ENCODE measurements around the gene KLHL26. TPM values are rescaled to one million over a fixed set of nuclear protein-coding genes. Genes with fewer than 3 reads are reported as not detected.
"Not testable (repeated sequence)": the region's sequence is repeated elsewhere in the genome, so short reads cannot be mapped to it uniquely, and the experiment has no call there.

KLHL26 gene
- total RNA-seq, 4 donors from 2014 or later: 1.6 to 6.6 (median 3.4) TPM

DNA sequence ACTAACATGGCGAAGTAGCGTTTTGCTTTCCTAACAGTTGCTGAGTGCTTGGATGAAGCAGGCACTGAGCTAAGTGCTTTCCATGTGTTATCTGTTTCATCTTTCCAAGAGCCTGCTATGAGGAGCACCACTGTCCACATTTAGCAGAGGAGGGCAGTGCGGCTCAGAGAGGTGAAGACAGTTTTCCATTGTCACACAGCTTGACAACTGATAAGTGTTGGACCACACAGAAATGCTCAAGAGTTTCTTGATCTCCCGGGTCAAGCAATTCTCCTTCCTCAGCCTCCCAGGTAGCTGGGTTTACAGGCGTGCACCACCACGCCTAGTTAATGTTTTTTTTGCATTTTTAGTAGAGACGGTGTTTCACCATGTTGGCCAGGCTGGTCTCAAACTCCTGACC, 39.9 kb downstream of the KLHL26 start:
- Histone ChIP-seq H3K4me3 (no peak overlapping the region), H3K27ac (no peak overlapping the region), H3K27me3 (no peaks in the 10 kb centered on the region), H3K4me1 (peaks cover 5 to 43% (median 25%) of the 10 kb centered on the region in 3 donors), H3K36me3 (no peaks in the 10 kb centered on the region), H3K9me3 (no peaks in the 10 kb centered on the region)
- TF ChIP-seq POLR2A (IDR thresholded peaks at IDR 0.05): no peak
- TF ChIP-seq, protein P1, sequence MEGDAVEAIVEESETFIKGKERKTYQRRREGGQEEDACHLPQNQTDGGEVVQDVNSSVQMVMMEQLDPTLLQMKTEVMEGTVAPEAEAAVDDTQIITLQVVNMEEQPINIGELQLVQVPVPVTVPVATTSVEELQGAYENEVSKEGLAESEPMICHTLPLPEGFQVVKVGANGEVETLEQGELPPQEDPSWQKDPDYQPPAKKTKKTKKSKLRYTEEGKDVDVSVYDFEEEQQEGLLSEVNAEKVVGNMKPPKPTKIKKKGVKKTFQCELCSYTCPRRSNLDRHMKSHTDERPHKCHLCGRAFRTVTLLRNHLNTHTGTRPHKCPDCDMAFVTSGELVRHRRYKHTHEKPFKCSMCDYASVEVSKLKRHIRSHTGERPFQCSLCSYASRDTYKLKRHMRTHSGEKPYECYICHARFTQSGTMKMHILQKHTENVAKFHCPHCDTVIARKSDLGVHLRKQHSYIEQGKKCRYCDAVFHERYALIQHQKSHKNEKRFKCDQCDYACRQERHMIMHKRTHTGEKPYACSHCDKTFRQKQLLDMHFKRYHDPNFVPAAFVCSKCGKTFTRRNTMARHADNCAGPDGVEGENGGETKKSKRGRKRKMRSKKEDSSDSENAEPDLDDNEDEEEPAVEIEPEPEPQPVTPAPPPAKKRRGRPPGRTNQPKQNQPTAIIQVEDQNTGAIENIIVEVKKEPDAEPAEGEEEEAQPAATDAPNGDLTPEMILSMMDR (IDR thresholded peaks at IDR 0.05): no peak
- 83 to 93% methylated on average over 6 of the region's 7 CpGs for WGBS, 2 donors
- no peak for DNase-seq
- intact Hi-C loops (cut with DNase I): loop anchor here (10.0 kb wide), 1 partner anchor 82 kb away; no protein-coding TSS in a partner anchor

GRCh38 chr19:18677156-18677555, 40.3 kb downstream of the KLHL26 start:
- peaks cover 5 to 39% (median 20%) of the 10 kb centered on the region in 3 donors for H3K4me1 ChIP-seq
- no peaks in the 10 kb centered on the region for H3K9me3 ChIP-seq
- H3K27ac ChIP-seq: peak overlapping the region in 1 of 4 donors; percentile 60
- DNase-seq: no peak
- no peak overlapping the region for H3K4me3 ChIP-seq
- H3K27me3 ChIP-seq: no peaks in the 10 kb centered on the region
- TF ChIP-seq, protein P1 (IDR thresholded peaks at IDR 0.05): no peak
- no peaks in the 10 kb centered on the region for H3K36me3 ChIP-seq
- WGBS, 2 donors: 75 to 91% methylated on average over 5 to 12 of the region's 13 CpGs
- intact Hi-C loops (cut with DNase I): loop anchor here (10.0 kb wide), 1 partner anchor 82 kb away; no protein-coding TSS in a partner anchor

DNA sequence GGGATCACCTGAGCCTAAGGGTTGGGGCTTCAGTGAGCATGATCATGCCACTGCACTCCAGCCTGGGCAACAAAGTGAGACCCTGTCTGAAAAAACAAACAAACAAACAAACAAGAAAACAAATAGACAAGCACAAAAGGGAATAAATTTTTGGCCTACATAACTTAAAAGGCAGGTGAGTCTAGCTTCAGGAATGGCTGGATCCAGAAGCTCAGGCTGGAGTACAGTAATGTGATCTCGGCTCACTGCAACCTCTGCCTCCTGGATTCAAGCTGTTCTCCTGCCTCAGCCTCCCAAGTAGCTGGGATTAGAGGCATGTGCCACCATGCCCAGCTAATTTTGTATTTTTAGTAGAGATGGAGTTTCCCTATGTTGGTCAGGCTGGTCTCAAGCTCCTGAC, 43.3 kb downstream of the KLHL26 start:
- H3K36me3 ChIP-seq; H3K27ac ChIP-seq; H3K27me3 ChIP-seq; H3K9me3 ChIP-seq; intact Hi-C loops (cut with DNase I); DNase-seq; H3K4me3 ChIP-seq: not testable (repeated sequence)
- WGBS, 2 donors: 94 to 100% methylated on average over 1 of the region's 1 CpG
- H3K4me1 ChIP-seq: peaks cover 13 to 47% (median 32%) of the 10 kb centered on the region in 3 donors

- peak overlapping the region; percentile 74 to 90 (median 88) for H3K27ac ChIP-seq
- WGBS, 2 donors: 37 to 46% methylated on average over 8 of the region's 8 CpGs
- intact Hi-C loops (cut with DNase I): no loop called here
Observed at GRCh38 chr19:18682807-18683108, 45.9 kb downstream of the KLHL26 start.

GRCh38 chr19:18683109-18683957, 46.5 kb downstream of the KLHL26 start, which contains the start of gene CRTC1:
Gene CRTC1, plus strand, starts transcription at chr19:18683680. Its CDS starts 23 bp downstream, at chr19:18683703.
- Histone ChIP-seq H3K9me3 (no peaks in the 10 kb centered on the region), H3K4me1 (peaks cover 13 to 30% (median 22%) of the 10 kb centered on the region in 3 donors), H3K27me3 (no peaks in the 10 kb centered on the region), H3K4me3 (peak within 1 kb of the TSS; percentile 39 to 84 (median 56)), H3K27ac (peak within 1 kb of the TSS; percentile 74 to 90 (median 88)), H3K36me3 (no peaks in the 10 kb centered on the region)
- TF ChIP-seq, protein P1 (IDR thresholded peaks at IDR 0.05): peak in 1 of 6 experiments; percentile 5
- peak in 2 of 4 donors; percentile 22 to 69 for TF ChIP-seq POLR2A (IDR thresholded peaks at IDR 0.05)
- peak; percentile 42 for DNase-seq
- intact Hi-C loops (cut with DNase I): no loop called here
- WGBS, 2 donors: 4 to 12% methylated on average over 3 to 14 of the region's 93 CpGs

More at GRCh38 chr19:18682807-18683108, 45.9 kb downstream of the KLHL26 start:
- Histone ChIP-seq H3K4me1 (peaks cover 13 to 35% (median 27%) of the 10 kb centered on the region in 3 donors), H3K9me3 (no peaks in the 10 kb centered on the region), H3K4me3 (peak overlapping the region; percentile 39 to 84 (median 56)), H3K27me3 (no peaks in the 10 kb centered on the region), H3K36me3 (no peaks in the 10 kb centered on the region)
- TF ChIP-seq, protein P1 (IDR thresholded peaks at IDR 0.05): no peak
- TF ChIP-seq POLR2A (IDR thresholded peaks at IDR 0.05): no peak
- DNase-seq: no peak
